Measurements from ENCODE around the gene ESRRG. TPM values are rescaled to one million over a fixed set of nuclear protein-coding genes. Genes with fewer than 3 reads are reported as not detected.

Gene ESRRG
- under 1 TPM in 1 of 6 experiments, not detected in 5; 0.05 TPM for total RNA-seq (2021; fragmentation: NEBNext Ultra II Directional; extraction: Animal tissue kit (Norgen Biotek cat#: 25700))
- long read RNA-seq: 0 reads

DNA sequence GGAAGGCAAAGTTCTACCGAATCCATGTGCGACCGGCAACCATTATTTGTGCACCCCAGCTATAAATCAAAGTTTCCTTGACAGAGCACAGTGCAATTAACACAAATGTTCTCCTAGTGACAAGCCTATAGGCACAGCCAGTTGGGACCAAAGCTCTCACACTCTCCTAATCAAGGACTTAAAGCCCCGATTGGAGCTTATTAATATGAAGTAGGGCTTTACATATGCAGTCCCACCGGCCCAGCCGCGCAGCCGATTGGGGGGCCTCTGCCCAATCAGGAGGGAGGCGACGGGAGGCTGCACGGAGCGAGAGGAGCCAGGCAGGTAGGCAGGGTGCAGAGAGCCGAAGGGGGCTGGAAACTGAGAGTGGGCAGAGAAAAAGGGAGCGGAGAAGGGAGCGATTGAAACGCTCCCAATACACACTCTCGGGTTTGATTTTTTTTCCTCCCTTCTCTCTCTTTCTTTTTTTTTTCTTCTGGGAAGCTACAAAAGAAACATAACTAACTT lies at the start of gene ESRRG:
TSS of gene ESRRG (minus strand) at position 156 of the 507 bp plus-strand sequence. CDS start at position 26, 130 bp downstream.
- TF ChIP-seq, protein P1, sequence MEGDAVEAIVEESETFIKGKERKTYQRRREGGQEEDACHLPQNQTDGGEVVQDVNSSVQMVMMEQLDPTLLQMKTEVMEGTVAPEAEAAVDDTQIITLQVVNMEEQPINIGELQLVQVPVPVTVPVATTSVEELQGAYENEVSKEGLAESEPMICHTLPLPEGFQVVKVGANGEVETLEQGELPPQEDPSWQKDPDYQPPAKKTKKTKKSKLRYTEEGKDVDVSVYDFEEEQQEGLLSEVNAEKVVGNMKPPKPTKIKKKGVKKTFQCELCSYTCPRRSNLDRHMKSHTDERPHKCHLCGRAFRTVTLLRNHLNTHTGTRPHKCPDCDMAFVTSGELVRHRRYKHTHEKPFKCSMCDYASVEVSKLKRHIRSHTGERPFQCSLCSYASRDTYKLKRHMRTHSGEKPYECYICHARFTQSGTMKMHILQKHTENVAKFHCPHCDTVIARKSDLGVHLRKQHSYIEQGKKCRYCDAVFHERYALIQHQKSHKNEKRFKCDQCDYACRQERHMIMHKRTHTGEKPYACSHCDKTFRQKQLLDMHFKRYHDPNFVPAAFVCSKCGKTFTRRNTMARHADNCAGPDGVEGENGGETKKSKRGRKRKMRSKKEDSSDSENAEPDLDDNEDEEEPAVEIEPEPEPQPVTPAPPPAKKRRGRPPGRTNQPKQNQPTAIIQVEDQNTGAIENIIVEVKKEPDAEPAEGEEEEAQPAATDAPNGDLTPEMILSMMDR (IDR thresholded peaks at IDR 0.05): no peak
- DNase-seq: no peak
- Mint-ChIP-seq H3K27me3 (ENCODE audit: insufficient read depth) (peaks cover 7% of the 10 kb centered on the region), H3K9me3 (no peaks in the 10 kb centered on the region), H3K27ac (no peak within 1 kb of the TSS), H3K4me3 (peak within 1 kb of the TSS; percentile 68), H3K4me1 (ENCODE audit: low read depth) (peaks cover 12% of the 10 kb centered on the region; the same call in 1 of the 2 replicates), H3K36me3 (ENCODE audit: low read depth) (no peaks in the 10 kb centered on the region)

DNA sequence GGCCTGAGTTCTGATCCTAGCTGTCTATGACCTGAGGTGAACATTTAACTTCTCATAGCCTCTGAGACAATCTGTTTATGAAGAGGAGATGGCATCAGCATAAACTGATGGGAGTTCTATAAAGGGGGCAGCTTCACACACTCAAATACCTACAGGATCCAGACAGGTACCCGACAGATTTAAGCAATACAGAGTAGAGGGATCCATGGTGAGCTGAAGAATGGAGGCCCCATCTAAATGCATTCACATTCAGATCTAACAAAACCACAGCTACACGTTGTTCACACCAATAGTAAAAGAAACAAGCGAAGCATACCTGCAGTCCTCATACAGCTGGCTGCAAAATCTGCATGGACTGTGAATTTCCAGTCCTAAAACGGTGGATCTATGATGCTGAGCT lies 48.7 kb upstream of the ESRRG start:
- no peaks in the 10 kb centered on the region for H3K36me3 Mint-ChIP-seq (ENCODE audit: low read depth)
- TF ChIP-seq, protein P1 (IDR thresholded peaks at IDR 0.05): no peak
- no peak for DNase-seq
- H3K9me3 Mint-ChIP-seq: peaks cover 9% of the 10 kb centered on the region
- no peaks in the 10 kb centered on the region for H3K4me1 Mint-ChIP-seq (ENCODE audit: low read depth)
- H3K27ac Mint-ChIP-seq: no peak overlapping the region
- no peak overlapping the region for H3K4me3 Mint-ChIP-seq
- H3K27me3 Mint-ChIP-seq (ENCODE audit: insufficient read depth): no peaks in the 10 kb centered on the region; the same call in 1 of the 2 replicates

DNA sequence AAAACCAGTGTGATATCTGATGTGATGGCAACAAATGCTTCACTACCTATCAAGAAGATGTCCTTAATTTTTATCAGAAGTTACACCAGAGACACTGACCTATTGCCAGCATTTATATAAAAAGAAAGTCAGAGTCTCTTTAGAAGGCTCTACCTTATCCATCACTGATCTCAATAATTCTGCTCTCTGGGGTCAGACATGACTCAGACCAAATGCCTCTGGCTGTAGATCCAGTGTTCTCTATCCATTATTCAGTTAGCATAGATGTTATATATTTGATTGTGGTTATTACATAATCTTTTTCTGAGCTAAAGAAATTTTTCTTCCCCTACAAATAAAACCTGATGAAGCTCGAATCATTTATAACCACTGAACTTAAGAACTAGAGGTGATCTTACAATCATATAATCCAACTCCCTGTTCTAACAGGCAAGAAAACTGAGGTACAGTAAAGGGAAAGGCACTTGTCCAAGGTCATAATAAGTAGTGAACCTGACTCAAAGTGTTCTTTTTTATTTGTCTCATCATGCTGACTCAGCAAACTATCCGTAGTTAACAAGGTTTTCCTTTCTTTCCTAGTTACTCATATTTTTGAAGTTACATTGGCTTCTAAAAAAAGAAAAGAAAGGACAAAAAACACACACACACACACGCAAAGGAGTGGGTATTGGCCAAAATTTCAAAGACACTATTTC lies 43.6 kb upstream of the ESRRG start:
- TF ChIP-seq, protein P1 (IDR thresholded peaks at IDR 0.05): no peak
- H3K27me3 Mint-ChIP-seq (ENCODE audit: insufficient read depth): no peaks in the 10 kb centered on the region
- H3K9me3 Mint-ChIP-seq: peaks cover 5% of the 10 kb centered on the region
- H3K4me1 Mint-ChIP-seq (ENCODE audit: low read depth): no peaks in the 10 kb centered on the region
- no peak overlapping the region for H3K4me3 Mint-ChIP-seq
- H3K36me3 Mint-ChIP-seq (ENCODE audit: low read depth): no peaks in the 10 kb centered on the region
- no peak for DNase-seq
- no peak overlapping the region for H3K27ac Mint-ChIP-seq

DNA sequence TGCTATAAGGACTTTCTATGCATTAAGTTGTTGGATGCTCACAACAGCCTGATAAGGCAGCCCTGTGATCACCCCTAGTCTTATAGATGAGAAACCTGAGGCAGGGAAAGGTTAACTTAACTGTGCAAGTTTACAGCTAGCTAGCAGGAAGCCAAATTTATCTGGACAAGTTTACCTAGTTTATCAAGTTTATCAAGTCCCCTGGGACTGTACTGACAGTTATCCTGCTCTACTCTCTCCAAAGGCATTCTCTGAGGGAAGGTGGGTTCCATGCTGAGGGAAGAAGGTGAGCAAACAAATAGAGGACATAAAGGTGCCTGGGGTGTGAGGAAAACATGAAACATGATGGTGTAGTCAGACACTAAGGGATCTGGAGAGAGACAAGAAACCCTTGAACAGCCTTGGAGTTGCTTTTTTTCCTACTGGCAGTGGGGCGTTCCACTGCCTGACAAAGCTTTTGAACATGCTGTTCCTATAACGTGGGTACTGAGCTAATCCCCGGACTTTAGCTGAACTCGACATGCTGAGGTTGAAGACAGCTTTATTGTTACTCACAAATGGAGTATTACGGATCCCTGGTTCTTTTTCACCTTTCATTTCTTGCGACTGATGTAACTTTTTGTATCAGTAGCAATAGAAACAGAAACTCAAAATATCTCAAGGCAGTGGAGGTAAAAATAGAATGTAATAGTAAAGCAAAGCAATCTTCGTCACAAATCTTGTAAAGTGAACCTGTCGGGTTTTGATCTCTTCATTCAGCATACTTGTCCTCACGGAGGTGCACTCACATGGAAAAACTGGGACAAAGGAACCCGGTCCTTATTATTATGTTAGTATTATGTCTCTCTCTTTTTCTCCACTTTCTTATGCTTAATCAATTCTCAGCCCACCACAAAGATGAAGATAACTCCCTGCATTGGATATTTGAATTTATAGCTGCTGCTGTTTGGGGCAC lies 42.4 kb upstream of the ESRRG start:
- Mint-ChIP-seq H3K27ac (no peak overlapping the region), H3K36me3 (ENCODE audit: low read depth) (no peaks in the 10 kb centered on the region), H3K4me1 (ENCODE audit: low read depth) (no peaks in the 10 kb centered on the region), H3K9me3 (peaks cover 5% of the 10 kb centered on the region), H3K4me3 (no peak overlapping the region), H3K27me3 (ENCODE audit: insufficient read depth) (no peaks in the 10 kb centered on the region)
- TF ChIP-seq, protein P1 (IDR thresholded peaks at IDR 0.05): no peak
- no peak for DNase-seq

DNA sequence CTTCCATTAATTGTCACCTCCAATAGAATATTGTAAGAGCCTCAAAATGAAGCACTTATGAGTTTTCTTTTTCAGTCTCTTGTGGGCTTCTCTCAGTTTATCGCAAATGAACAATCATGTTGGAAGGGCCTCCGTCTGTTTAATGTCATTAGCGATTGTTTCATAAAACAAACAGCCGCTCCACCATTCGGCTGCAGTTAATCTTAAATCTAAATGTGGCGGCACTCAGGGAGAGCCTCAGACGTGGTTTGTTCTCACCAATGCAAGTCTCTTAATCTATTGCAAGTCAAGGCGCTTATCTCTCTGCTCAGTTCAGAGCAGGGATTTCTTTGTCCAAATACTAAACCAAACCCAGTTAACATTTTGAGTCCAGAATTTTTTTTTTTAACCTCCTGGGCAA lies 34.9 kb upstream of the ESRRG start:
- Mint-ChIP-seq H3K27ac (no peak overlapping the region), H3K9me3 (peaks cover 4% of the 10 kb centered on the region; the same call in 1 of the 2 replicates), H3K4me1 (ENCODE audit: low read depth) (no peaks in the 10 kb centered on the region), H3K36me3 (ENCODE audit: low read depth) (no peaks in the 10 kb centered on the region), H3K27me3 (ENCODE audit: insufficient read depth) (no peaks in the 10 kb centered on the region), H3K4me3 (no peak overlapping the region)
- TF ChIP-seq, protein P1 (IDR thresholded peaks at IDR 0.05): no peak
- no peak for DNase-seq
